ENCODE data around the gene EFCAB5. TPM values are rescaled to one million over a fixed set of nuclear protein-coding genes. Genes with fewer than 3 reads are reported as not detected.

EFCAB5 gene
- total and polyA plus RNA-seq, 4 donors = under 0.01 to 0.05 TPM; not detected in 2

DNA sequence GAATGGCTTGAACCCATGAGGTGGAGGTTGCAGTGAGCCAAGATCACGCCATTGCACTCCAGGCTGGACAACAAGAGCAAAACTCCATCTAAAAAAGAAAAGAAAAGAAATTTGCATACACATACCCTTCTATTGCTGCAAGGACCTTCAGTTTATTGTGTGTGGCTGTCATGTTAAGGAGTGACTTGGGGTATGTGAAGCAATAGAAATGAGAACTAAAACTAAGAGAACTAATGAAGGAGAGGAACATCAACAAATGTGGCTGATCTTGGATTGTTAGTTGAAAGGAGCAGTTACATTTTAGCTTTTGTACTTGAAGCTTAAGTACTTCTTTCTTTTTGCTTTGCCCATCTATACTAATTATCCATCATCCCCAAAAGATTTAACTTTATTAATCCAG, 162.5 kb downstream of the EFCAB5 start:
- DNase-seq (ENCODE audit: low spot score) = no peak
- TF ChIP-seq FOXA2 (IDR thresholded peaks at IDR 0.05) = no peak
- TF ChIP-seq NR2F2 (IDR thresholded peaks at IDR 0.05) = no peak
- TF ChIP-seq GABPA (IDR thresholded peaks at IDR 0.05 in 1 of 2, conservative IDR thresholded peaks at IDR 0.05 in 1 of 2) = no peak
- no peak for TF ChIP-seq SP1 (IDR thresholded peaks at IDR 0.05)
- TF ChIP-seq, protein P1, sequence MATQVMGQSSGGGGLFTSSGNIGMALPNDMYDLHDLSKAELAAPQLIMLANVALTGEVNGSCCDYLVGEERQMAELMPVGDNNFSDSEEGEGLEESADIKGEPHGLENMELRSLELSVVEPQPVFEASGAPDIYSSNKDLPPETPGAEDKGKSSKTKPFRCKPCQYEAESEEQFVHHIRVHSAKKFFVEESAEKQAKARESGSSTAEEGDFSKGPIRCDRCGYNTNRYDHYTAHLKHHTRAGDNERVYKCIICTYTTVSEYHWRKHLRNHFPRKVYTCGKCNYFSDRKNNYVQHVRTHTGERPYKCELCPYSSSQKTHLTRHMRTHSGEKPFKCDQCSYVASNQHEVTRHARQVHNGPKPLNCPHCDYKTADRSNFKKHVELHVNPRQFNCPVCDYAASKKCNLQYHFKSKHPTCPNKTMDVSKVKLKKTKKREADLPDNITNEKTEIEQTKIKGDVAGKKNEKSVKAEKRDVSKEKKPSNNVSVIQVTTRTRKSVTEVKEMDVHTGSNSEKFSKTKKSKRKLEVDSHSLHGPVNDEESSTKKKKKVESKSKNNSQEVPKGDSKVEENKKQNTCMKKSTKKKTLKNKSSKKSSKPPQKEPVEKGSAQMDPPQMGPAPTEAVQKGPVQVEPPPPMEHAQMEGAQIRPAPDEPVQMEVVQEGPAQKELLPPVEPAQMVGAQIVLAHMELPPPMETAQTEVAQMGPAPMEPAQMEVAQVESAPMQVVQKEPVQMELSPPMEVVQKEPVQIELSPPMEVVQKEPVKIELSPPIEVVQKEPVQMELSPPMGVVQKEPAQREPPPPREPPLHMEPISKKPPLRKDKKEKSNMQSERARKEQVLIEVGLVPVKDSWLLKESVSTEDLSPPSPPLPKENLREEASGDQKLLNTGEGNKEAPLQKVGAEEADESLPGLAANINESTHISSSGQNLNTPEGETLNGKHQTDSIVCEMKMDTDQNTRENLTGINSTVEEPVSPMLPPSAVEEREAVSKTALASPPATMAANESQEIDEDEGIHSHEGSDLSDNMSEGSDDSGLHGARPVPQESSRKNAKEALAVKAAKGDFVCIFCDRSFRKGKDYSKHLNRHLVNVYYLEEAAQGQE (IDR thresholded peaks at IDR 0.05) = no peak
- TF ChIP-seq, protein P2, sequence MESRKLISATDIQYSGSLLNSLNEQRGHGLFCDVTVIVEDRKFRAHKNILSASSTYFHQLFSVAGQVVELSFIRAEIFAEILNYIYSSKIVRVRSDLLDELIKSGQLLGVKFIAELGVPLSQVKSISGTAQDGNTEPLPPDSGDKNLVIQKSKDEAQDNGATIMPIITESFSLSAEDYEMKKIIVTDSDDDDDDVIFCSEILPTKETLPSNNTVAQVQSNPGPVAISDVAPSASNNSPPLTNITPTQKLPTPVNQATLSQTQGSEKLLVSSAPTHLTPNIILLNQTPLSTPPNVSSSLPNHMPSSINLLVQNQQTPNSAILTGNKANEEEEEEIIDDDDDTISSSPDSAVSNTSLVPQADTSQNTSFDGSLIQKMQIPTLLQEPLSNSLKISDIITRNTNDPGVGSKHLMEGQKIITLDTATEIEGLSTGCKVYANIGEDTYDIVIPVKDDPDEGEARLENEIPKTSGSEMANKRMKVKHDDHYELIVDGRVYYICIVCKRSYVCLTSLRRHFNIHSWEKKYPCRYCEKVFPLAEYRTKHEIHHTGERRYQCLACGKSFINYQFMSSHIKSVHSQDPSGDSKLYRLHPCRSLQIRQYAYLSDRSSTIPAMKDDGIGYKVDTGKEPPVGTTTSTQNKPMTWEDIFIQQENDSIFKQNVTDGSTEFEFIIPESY (IDR thresholded peaks at IDR 0.05) = no peak
- no peak for TF ChIP-seq YY1 (IDR thresholded peaks at IDR 0.05)
- TF ChIP-seq, protein P3, sequence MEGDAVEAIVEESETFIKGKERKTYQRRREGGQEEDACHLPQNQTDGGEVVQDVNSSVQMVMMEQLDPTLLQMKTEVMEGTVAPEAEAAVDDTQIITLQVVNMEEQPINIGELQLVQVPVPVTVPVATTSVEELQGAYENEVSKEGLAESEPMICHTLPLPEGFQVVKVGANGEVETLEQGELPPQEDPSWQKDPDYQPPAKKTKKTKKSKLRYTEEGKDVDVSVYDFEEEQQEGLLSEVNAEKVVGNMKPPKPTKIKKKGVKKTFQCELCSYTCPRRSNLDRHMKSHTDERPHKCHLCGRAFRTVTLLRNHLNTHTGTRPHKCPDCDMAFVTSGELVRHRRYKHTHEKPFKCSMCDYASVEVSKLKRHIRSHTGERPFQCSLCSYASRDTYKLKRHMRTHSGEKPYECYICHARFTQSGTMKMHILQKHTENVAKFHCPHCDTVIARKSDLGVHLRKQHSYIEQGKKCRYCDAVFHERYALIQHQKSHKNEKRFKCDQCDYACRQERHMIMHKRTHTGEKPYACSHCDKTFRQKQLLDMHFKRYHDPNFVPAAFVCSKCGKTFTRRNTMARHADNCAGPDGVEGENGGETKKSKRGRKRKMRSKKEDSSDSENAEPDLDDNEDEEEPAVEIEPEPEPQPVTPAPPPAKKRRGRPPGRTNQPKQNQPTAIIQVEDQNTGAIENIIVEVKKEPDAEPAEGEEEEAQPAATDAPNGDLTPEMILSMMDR (IDR thresholded peaks at IDR 0.05; ENCODE audit: low read depth, low read length, missing input control) = no peak
- TF ChIP-seq FOXA1 (IDR thresholded peaks at IDR 0.05) = no peak
- TF ChIP-seq RXRA (IDR thresholded peaks at IDR 0.05) = no peak
- TF ChIP-seq TAF1 (conservative IDR thresholded peaks at IDR 0.05) = no peak
- TF ChIP-seq, protein P4, sequence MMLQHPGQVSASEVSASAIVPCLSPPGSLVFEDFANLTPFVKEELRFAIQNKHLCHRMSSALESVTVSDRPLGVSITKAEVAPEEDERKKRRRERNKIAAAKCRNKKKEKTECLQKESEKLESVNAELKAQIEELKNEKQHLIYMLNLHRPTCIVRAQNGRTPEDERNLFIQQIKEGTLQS (IDR thresholded peaks at IDR 0.05) = no peak
- no peak for TF ChIP-seq HNF4A (conservative IDR thresholded peaks at IDR 0.05)
- Histone ChIP-seq H3K9ac (ENCODE audit: low read depth in 1 of 2, low read length in 2 of 2) (no peak overlapping the region), H3K4me3 (ENCODE audit: low read depth in 1 of 3, low read length in 3 of 3) (no peak overlapping the region), H3K36me3 (ENCODE audit: control insufficient read depth in 4 of 4, insufficient read depth in 3 of 4, low read depth in 1 of 4, low read length in 3 of 4) (no peaks in the 10 kb centered on the region), H3K27ac (ENCODE audit: low read depth in 1 of 2, low read length in 2 of 2) (no peak overlapping the region), H3K9me3 (ENCODE audit: control insufficient read depth in 4 of 4, low read length in 3 of 4) (no peaks in the 10 kb centered on the region), H3K27me3 (ENCODE audit: control insufficient read depth in 4 of 4, insufficient read depth in 4 of 4, low read length in 3 of 4) (no peaks in the 10 kb centered on the region), H3K4me1 (ENCODE audit: control insufficient read depth in 4 of 4, insufficient read depth in 4 of 4, low read length in 3 of 4) (peaks cover 0 to 5% (median 3%) of the 10 kb centered on the region in 4 donors)
- WGBS = 93% methylated on average over 1 of the region's 1 CpG

DNA sequence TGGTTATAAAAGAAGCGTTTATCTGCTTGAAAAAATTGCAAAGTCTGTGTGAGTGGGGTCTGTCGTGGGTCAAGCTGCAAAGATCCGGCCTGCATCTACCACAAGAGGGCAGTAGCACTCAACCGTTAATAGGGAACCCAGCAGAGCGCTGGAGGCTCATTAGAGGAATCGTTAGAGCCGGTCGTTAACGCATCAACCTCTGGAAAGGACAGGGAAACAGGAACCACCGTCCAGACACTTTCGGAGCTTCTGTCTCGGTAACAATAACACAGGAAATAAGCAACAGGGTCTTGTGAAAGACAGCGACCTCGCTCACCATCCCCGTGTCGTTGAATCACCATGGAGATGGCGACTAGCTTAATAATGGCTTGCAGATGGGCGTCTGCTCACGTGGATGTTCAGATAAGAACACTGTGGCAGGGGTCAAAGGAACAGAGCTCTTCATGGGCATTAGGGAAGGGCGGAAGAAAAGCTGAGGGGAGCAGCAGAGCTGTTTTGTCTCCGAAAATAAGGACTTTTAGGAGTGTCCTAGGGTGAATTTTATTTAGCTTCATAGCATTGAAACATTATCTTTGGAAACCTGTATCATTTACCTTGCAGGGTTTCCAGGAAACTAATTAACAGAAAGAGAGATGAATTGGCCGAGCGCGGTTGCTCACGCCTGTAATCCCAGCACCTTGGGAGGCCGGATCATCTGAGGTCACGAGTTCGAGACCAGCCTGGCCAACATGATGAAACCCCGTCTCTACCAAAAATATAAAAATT, 163.3 kb downstream of the EFCAB5 start:
- H3K27ac ChIP-seq (ENCODE audit: low read depth in 1 of 2, low read length in 2 of 2) = peak overlapping the region in 1 of 2 donors; percentile 31
- no peak for TF ChIP-seq FOXA1 (IDR thresholded peaks at IDR 0.05)
- TF ChIP-seq, protein P4 (IDR thresholded peaks at IDR 0.05) = no peak
- no peak for TF ChIP-seq FOXA2 (IDR thresholded peaks at IDR 0.05)
- TF ChIP-seq NR2F2 (IDR thresholded peaks at IDR 0.05) = peak; percentile 69
- TF ChIP-seq RAD21 (IDR thresholded peaks at IDR 0.05) = peak; percentile 95 to 98
- TF ChIP-seq GABPA (IDR thresholded peaks at IDR 0.05 in 1 of 2, conservative IDR thresholded peaks at IDR 0.05 in 1 of 2) = no peak
- no peak for TF ChIP-seq EGR1 (IDR thresholded peaks at IDR 0.05; ENCODE audit: low read depth in 2 of 2)
- peak; percentile 48 for TF ChIP-seq YY1 (IDR thresholded peaks at IDR 0.05)
- TF ChIP-seq HNF4G (IDR thresholded peaks at IDR 0.05) = no peak
- TF ChIP-seq, protein P3 (IDR thresholded peaks at IDR 0.05; ENCODE audit: low read depth, low read length, missing input control) = peak; percentile 86
- TF ChIP-seq HNF4A (conservative IDR thresholded peaks at IDR 0.05) = peak in 1 of 2 donors; percentile 6
- no peak for TF ChIP-seq TAF1 (conservative IDR thresholded peaks at IDR 0.05)
- TF ChIP-seq, protein P5, sequence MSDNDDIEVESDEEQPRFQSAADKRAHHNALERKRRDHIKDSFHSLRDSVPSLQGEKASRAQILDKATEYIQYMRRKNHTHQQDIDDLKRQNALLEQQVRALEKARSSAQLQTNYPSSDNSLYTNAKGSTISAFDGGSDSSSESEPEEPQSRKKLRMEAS (IDR thresholded peaks at IDR 0.05) = peak; percentile 16

More for the DNA sequence above, 163.3 kb downstream of the EFCAB5 start:
- Histone ChIP-seq H3K9me3 (ENCODE audit: control insufficient read depth in 4 of 4, low read length in 3 of 4) (no peaks in the 10 kb centered on the region), H3K9ac (ENCODE audit: low read depth in 1 of 2, low read length in 2 of 2) (peak overlapping the region; percentile 1 to 2), H3K4me3 (ENCODE audit: low read depth in 1 of 3, low read length in 3 of 3) (peak overlapping the region in 2 of 3 donors; percentile 14 to 20), H3K4me1 (ENCODE audit: control insufficient read depth in 4 of 4, insufficient read depth in 4 of 4, low read length in 3 of 4) (peaks cover 0 to 5% (median 3%) of the 10 kb centered on the region in 4 donors), H3K36me3 (ENCODE audit: control insufficient read depth in 4 of 4, insufficient read depth in 3 of 4, low read depth in 1 of 4, low read length in 3 of 4) (no peaks in the 10 kb centered on the region), H3K27me3 (ENCODE audit: control insufficient read depth in 4 of 4, insufficient read depth in 4 of 4, low read length in 3 of 4) (no peaks in the 10 kb centered on the region)
- WGBS = 24% methylated on average over 29 of the region's 29 CpGs
- DNase-seq (ENCODE audit: low spot score) = peak; percentile 75
